ENCODE data around the gene C11orf86. TPM values are rescaled to one million over a fixed set of nuclear protein-coding genes. Genes with fewer than 3 reads are reported as not detected.

Gene C11orf86
- total RNA-seq, 1 experiment from 2014 or later = 0.68 TPM

DNA sequence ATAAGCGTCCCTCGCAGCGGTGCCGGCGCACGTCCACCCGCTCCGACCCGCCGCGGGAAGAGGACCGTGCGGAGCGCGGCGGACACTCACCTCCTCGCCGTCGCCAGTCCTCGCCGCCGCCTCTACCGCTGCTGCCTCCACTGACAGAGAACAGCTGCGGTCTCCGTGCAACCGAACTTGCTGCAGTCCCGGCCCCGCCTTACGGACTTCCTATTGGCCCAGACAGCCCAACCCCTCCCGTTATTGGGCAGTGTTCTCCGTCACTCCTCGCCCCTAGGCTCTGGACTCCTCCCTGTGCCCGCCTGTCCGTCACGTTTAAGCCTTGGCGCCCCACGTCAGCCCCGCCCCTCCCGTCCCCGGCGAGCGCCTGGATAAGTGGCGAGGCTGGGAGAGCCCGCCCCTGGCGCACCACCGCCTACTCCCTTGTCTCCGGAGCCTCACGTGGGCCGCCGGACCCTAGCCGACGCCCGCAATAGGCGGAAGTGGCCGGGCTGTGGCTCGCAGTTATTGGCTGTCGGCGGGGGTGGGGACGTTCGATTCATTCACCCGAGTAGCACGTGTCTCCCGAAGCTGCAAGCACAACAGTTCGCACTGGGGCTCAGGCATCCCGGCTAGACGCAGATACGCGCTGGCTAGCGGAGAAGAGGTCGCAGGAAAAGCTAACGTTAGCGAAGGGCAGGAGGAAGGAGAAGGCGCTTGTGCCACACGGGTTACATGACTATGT, 16.7 kb upstream of the C11orf86 start, which contains the start of gene PC (continued):
- TF ChIP-seq GTF2I (CRISPR knock-in tag; conservative IDR thresholded peaks at IDR 0.05) (no peak), ZNF396 (CRISPR knock-in tag; IDR thresholded peaks at IDR 0.05; ENCODE audit: borderline replicate concordance) (no peak), TEAD4 (CRISPR knock-in tag; IDR thresholded peaks at IDR 0.05) (peak; percentile 70; the same call in 1 of the 2 replicates), ZNF219 (CRISPR knock-in tag; IDR thresholded peaks at IDR 0.05; ENCODE audit: borderline replicate concordance) (no peak), NR1H2 (CRISPR knock-in tag; IDR thresholded peaks at IDR 0.05) (peak; percentile 21; the same call in 1 of the 2 replicates), KAT7 (CRISPR knock-in tag; IDR thresholded peaks at IDR 0.05; ENCODE audit: borderline replicate concordance) (no peak), MLX (CRISPR knock-in tag; IDR thresholded peaks at IDR 0.05) (no peak), EMX1 (CRISPR knock-in tag; IDR thresholded peaks at IDR 0.05) (no peak), ATF3 (CRISPR knock-in tag; conservative IDR thresholded peaks at IDR 0.05) (no peak), RORB (CRISPR knock-in tag; IDR thresholded peaks at IDR 0.05) (no peak), ZNF138 (CRISPR knock-in tag; conservative IDR thresholded peaks at IDR 0.05) (peak; percentile 64; the same call in 1 of the 2 replicates), NR3C1 (CRISPR knock-in tag; conservative IDR thresholded peaks at IDR 0.05; ENCODE audit: low read depth) (no peak), JUN (CRISPR knock-in tag; IDR thresholded peaks at IDR 0.05) (peak; percentile 45; the same call in 1 of the 2 replicates), ZNF121 (CRISPR knock-in tag; IDR thresholded peaks at IDR 0.05) (no peak; the same call in 1 of the 2 replicates), USF1 (CRISPR knock-in tag; IDR thresholded peaks at IDR 0.05) (peak; percentile 97), RELA (CRISPR knock-in tag; IDR thresholded peaks at IDR 0.05; ENCODE audit: borderline replicate concordance) (peak; percentile 90), SMAD4 (CRISPR knock-in tag; IDR thresholded peaks at IDR 0.05) (no peak)
- TF ChIP-seq, protein P1, sequence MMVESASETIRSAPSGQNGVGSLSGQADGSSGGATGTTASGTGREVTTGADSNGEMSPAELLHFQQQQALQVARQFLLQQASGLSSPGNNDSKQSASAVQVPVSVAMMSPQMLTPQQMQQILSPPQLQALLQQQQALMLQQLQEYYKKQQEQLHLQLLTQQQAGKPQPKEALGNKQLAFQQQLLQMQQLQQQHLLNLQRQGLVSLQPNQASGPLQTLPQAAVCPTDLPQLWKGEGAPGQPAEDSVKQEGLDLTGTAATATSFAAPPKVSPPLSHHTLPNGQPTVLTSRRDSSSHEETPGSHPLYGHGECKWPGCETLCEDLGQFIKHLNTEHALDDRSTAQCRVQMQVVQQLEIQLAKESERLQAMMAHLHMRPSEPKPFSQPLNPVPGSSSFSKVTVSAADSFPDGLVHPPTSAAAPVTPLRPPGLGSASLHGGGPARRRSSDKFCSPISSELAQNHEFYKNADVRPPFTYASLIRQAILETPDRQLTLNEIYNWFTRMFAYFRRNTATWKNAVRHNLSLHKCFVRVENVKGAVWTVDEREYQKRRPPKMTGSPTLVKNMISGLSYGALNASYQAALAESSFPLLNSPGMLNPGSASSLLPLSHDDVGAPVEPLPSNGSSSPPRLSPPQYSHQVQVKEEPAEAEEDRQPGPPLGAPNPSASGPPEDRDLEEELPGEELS (CRISPR knock-in tag; IDR thresholded peaks at IDR 0.05) = peak; percentile 97; the same call in 1 of the 2 replicates
- TF ChIP-seq, protein P2, sequence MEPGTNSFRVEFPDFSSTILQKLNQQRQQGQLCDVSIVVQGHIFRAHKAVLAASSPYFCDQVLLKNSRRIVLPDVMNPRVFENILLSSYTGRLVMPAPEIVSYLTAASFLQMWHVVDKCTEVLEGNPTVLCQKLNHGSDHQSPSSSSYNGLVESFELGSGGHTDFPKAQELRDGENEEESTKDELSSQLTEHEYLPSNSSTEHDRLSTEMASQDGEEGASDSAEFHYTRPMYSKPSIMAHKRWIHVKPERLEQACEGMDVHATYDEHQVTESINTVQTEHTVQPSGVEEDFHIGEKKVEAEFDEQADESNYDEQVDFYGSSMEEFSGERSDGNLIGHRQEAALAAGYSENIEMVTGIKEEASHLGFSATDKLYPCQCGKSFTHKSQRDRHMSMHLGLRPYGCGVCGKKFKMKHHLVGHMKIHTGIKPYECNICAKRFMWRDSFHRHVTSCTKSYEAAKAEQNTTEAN (CRISPR knock-in tag; IDR thresholded peaks at IDR 0.05) = peak; percentile 50
- TF ChIP-seq, protein P3, sequence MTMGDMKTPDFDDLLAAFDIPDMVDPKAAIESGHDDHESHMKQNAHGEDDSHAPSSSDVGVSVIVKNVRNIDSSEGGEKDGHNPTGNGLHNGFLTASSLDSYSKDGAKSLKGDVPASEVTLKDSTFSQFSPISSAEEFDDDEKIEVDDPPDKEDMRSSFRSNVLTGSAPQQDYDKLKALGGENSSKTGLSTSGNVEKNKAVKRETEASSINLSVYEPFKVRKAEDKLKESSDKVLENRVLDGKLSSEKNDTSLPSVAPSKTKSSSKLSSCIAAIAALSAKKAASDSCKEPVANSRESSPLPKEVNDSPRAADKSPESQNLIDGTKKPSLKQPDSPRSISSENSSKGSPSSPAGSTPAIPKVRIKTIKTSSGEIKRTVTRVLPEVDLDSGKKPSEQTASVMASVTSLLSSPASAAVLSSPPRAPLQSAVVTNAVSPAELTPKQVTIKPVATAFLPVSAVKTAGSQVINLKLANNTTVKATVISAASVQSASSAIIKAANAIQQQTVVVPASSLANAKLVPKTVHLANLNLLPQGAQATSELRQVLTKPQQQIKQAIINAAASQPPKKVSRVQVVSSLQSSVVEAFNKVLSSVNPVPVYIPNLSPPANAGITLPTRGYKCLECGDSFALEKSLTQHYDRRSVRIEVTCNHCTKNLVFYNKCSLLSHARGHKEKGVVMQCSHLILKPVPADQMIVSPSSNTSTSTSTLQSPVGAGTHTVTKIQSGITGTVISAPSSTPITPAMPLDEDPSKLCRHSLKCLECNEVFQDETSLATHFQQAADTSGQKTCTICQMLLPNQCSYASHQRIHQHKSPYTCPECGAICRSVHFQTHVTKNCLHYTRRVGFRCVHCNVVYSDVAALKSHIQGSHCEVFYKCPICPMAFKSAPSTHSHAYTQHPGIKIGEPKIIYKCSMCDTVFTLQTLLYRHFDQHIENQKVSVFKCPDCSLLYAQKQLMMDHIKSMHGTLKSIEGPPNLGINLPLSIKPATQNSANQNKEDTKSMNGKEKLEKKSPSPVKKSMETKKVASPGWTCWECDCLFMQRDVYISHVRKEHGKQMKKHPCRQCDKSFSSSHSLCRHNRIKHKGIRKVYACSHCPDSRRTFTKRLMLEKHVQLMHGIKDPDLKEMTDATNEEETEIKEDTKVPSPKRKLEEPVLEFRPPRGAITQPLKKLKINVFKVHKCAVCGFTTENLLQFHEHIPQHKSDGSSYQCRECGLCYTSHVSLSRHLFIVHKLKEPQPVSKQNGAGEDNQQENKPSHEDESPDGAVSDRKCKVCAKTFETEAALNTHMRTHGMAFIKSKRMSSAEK (CRISPR knock-in tag; IDR thresholded peaks at IDR 0.05; ENCODE audit: borderline replicate concordance) = no peak
- TF ChIP-seq, protein P4, sequence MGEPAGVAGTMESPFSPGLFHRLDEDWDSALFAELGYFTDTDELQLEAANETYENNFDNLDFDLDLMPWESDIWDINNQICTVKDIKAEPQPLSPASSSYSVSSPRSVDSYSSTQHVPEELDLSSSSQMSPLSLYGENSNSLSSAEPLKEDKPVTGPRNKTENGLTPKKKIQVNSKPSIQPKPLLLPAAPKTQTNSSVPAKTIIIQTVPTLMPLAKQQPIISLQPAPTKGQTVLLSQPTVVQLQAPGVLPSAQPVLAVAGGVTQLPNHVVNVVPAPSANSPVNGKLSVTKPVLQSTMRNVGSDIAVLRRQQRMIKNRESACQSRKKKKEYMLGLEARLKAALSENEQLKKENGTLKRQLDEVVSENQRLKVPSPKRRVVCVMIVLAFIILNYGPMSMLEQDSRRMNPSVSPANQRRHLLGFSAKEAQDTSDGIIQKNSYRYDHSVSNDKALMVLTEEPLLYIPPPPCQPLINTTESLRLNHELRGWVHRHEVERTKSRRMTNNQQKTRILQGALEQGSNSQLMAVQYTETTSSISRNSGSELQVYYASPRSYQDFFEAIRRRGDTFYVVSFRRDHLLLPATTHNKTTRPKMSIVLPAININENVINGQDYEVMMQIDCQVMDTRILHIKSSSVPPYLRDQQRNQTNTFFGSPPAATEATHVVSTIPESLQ (CRISPR knock-in tag; IDR thresholded peaks at IDR 0.05) = no peak
- TF ChIP-seq, protein P5, sequence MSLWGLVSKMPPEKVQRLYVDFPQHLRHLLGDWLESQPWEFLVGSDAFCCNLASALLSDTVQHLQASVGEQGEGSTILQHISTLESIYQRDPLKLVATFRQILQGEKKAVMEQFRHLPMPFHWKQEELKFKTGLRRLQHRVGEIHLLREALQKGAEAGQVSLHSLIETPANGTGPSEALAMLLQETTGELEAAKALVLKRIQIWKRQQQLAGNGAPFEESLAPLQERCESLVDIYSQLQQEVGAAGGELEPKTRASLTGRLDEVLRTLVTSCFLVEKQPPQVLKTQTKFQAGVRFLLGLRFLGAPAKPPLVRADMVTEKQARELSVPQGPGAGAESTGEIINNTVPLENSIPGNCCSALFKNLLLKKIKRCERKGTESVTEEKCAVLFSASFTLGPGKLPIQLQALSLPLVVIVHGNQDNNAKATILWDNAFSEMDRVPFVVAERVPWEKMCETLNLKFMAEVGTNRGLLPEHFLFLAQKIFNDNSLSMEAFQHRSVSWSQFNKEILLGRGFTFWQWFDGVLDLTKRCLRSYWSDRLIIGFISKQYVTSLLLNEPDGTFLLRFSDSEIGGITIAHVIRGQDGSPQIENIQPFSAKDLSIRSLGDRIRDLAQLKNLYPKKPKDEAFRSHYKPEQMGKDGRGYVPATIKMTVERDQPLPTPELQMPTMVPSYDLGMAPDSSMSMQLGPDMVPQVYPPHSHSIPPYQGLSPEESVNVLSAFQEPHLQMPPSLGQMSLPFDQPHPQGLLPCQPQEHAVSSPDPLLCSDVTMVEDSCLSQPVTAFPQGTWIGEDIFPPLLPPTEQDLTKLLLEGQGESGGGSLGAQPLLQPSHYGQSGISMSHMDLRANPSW (CRISPR knock-in tag; conservative IDR thresholded peaks at IDR 0.05; ENCODE audit: low read depth) = no peak
